Measurements from ENCODE around the gene HBP1.
"Not testable (repeated sequence)": the region's sequence is repeated elsewhere in the genome, so short reads cannot be mapped to it uniquely, and the experiment has no call there.

The HBP1 gene

GRCh38 chr7:107152011-107152410 lies 16.8 kb upstream of the HBP1 start:
- no peak overlapping the region for H3K4me3 ChIP-seq (ENCODE audit: low read depth, low read length)
- DNase-seq (ENCODE audit: low read depth) = peak; percentile 42

GRCh38 chr7:107154826-107155225 lies 14.0 kb upstream of the HBP1 start:
- H3K4me3 ChIP-seq (ENCODE audit: low read depth, low read length) = no peak overlapping the region
- DNase-seq (ENCODE audit: low read depth) = no peak

- not testable (repeated sequence) for DNase-seq (ENCODE audit: low read depth); H3K4me3 ChIP-seq (ENCODE audit: low read depth, low read length)
Measured at GRCh38 chr7:107155726-107156125, 13.1 kb upstream of the HBP1 start.

- no peak for DNase-seq (ENCODE audit: low read depth)
- H3K4me3 ChIP-seq (ENCODE audit: low read depth, low read length) = no peak overlapping the region
Measured at GRCh38 chr7:107157091-107157490, 11.7 kb upstream of the HBP1 start.

GRCh38 chr7:107158028-107158427 lies 10.8 kb upstream of the HBP1 start:
- no peak for DNase-seq (ENCODE audit: low read depth)
- H3K4me3 ChIP-seq (ENCODE audit: low read depth, low read length) = no peak overlapping the region

- no peak overlapping the region for H3K4me3 ChIP-seq (ENCODE audit: low read depth, low read length)
Measured at GRCh38 chr7:107160389-107160788, 8.4 kb upstream of the HBP1 start.

GRCh38 chr7:107161415-107161814 lies 7.4 kb upstream of the HBP1 start:
- H3K4me3 ChIP-seq (ENCODE audit: low read depth, low read length) = no peak overlapping the region
- DNase-seq (ENCODE audit: low read depth) = no peak

More at GRCh38 chr7:107160389-107160788, 8.4 kb upstream of the HBP1 start:
- no peak for DNase-seq (ENCODE audit: low read depth)

- no peak overlapping the region for H3K4me3 ChIP-seq (ENCODE audit: low read depth, low read length)
- DNase-seq (ENCODE audit: low read depth) = no peak
Measured at GRCh38 chr7:107162475-107162874, 6.3 kb upstream of the HBP1 start.

- DNase-seq (ENCODE audit: low read depth) = no peak
- H3K4me3 ChIP-seq (ENCODE audit: low read depth, low read length) = no peak overlapping the region
Measured at GRCh38 chr7:107164092-107164491, 4.7 kb upstream of the HBP1 start.

GRCh38 chr7:107165341-107165740 lies 3.5 kb upstream of the HBP1 start:
- no peak overlapping the region for H3K4me3 ChIP-seq (ENCODE audit: low read depth, low read length)
- no peak for DNase-seq (ENCODE audit: low read depth)

GRCh38 chr7:107166736-107167426 lies 1.9 kb upstream of the HBP1 start:
- no peak for DNase-seq (ENCODE audit: low read depth)
- H3K4me3 ChIP-seq (ENCODE audit: low read depth, low read length) = peak overlapping the region; percentile 58

- H3K4me3 ChIP-seq (ENCODE audit: low read depth, low read length) = peak overlapping the region; percentile 58
- peak; percentile 66 for DNase-seq (ENCODE audit: low read depth)
Measured at GRCh38 chr7:107167483-107168232, 1.1 kb upstream of the HBP1 start.

GRCh38 chr7:107169120-107170050 lies 582 bp downstream of the HBP1 start:
- DNase-seq (ENCODE audit: low read depth) = peak; percentile 96
- peak overlapping the region; percentile 88 for H3K4me3 ChIP-seq (ENCODE audit: low read depth, low read length)

- H3K4me3 ChIP-seq (ENCODE audit: low read depth, low read length) = peak overlapping the region; percentile 88
- no peak for DNase-seq (ENCODE audit: low read depth)
Measured at GRCh38 chr7:107170051-107170915, 1.5 kb downstream of the HBP1 start.

- no peak overlapping the region for H3K4me3 ChIP-seq (ENCODE audit: low read depth, low read length)
- no peak for DNase-seq (ENCODE audit: low read depth)
Measured at GRCh38 chr7:107171496-107171895, 2.7 kb downstream of the HBP1 start.

- no peak overlapping the region for H3K4me3 ChIP-seq (ENCODE audit: low read depth, low read length)
- DNase-seq (ENCODE audit: low read depth) = no peak
Measured at GRCh38 chr7:107172276-107173032, 3.7 kb downstream of the HBP1 start.

GRCh38 chr7:107173191-107173590 lies 4.4 kb downstream of the HBP1 start:
- H3K4me3 ChIP-seq (ENCODE audit: low read depth, low read length) = no peak overlapping the region
- DNase-seq (ENCODE audit: low read depth) = no peak

- DNase-seq (ENCODE audit: low read depth) = no peak
- H3K4me3 ChIP-seq (ENCODE audit: low read depth, low read length) = no peak overlapping the region
Measured at GRCh38 chr7:107173691-107174406, 5.0 kb downstream of the HBP1 start.

Measured in skeletal muscle cell (primary cell).